T follicular helper cell (primary cell): ENCODE results near the gene CABLES2.
A peak's percentile ranks its signal among the peaks of the same experiment; 100 is the strongest.
"Not testable (repeated sequence)": the region's sequence is repeated elsewhere in the genome, so short reads cannot be mapped to it uniquely, and the experiment has no call there.

ENCODE experiments used
- DNase-seq: peaks from one replicate; pipeline ENCODE4 v3.0.0-alpha.2; 2020; ENCODE audit warnings: low read depth

The CABLES2 gene

DNA sequence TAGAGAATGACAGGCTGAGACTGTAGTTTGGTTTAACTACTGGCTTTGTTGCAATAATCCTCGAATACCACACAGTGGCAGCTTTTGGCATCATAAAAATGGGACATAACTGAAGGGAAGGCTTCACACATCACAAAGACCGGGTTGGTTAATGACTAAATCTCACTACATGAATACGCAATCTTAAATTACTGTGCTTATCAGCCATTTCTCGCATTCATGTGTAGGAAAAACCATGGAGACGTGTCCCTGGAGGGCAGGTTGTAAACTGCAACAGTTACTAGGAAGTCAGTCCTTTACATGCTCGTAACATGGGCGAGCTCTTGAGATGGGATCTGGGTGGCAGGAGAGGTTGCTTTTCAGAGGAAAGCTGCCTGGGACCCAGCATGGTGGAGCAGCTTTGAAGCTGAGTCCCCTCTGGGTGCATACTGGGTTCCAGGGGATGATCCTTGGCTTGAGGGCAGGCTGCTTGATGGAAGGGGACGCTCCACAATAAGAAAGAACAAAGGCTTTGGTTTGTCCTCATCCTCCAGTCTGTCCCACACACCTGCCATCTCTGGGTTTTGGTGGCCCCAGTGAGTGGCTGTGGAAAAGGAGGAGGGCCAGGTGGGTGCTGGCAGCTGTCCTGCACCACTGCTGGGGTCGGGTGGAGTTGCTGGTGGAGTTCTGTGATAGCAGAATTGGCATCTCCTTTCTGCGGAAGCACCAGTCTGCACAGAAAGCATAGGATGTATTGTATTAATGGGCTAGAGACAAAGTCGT is 18.1 kb downstream of the CABLES2 start:
- no peak for DNase-seq

- DNase-seq = no peak
These were observed 19.0 kb downstream of the CABLES2 start for GRCh38 chr20:62387933-62388635.

DNA sequence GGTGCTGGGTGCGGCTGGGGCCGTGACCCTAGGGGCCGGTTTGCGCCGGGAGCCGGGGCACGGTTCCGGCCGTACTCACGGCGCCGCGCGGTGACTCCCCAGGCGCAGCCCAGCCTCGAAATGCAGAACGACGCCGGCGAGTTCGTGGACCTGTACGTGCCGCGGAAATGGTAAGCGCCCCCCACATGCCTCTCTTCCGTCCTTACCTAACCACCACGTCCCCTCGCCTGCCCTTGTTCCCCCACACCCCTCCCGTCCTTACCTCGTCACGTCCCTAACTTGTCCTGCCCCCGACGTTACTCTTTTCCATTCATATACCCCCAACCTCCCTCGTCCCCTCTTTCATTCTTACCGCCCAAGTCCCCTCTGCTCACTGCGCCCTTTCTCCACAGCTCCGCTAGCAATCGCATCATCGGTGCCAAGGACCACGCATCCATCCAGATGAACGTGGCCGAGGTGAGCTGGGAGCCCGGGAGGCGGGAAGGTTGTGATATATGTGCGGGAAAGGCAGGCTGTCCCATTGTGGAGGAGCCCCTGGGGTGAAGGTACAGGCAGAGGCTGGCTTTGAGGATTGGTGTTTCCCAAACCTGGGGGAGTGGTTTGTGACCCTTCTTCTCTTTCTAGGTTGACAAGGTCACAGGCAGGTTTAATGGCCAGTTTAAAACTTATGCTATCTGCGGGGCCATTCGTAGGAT is 19.7 kb downstream of the CABLES2 start:
- no peak for DNase-seq

- DNase-seq = peak; percentile 91
These were observed 20.5 kb downstream of the CABLES2 start, which contains the start of gene RPS21 for GRCh38 chr20:62386383-62387218. Gene RPS21 (plus strand): TSS chr20:62387103. CDS start chr20:62387339, 236 bp downstream.

DNA sequence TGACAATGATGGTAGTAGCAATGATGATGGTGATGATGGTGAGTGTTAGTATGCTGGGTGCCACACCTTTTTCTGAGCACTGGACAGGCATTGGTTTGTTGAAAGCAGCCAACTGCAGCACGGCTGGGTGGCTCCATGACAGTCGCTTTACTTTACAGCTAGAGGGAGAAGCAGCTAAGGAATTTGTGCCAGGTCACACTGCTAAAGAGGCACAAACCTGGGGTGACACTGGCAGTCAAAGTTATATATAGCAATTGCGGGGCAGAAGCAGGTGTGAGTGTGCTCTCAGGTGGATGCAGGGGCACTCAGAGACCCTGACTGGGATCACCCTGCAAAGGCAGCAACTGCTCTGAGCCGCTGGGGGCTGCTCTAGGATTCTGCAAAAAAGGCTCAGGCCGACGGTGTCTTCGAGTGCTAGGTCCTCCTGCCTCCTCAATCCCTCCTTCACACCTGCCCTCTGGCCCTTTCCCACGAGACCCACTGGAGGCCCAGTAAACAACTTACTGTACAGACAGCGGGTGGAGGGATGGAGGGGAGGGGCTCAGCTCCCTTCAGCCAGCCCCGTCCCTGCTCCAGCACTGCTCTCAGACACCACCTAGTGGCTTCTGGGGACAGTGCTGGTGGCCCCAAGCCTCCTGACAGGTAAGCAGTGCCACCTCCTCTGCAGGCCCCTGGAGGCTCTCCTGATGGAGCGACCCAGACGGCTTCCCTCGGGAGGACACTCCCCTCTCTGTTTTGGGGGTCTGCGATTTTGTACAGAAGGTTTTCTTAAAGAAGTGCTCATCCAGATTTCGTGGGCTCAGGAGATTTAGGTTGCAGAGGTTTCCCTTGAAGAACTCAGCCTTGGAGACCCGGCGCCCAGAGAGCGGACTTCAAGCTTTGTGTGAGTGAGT is 24.5 kb downstream of the CABLES2 start:
- peak; percentile 73 for DNase-seq

GRCh38 chr20:62381842-62382241 is 25.2 kb downstream of the CABLES2 start:
- no peak for DNase-seq

GRCh38 chr20:62381202-62381797 is 25.8 kb downstream of the CABLES2 start:
- DNase-seq = no peak

DNA sequence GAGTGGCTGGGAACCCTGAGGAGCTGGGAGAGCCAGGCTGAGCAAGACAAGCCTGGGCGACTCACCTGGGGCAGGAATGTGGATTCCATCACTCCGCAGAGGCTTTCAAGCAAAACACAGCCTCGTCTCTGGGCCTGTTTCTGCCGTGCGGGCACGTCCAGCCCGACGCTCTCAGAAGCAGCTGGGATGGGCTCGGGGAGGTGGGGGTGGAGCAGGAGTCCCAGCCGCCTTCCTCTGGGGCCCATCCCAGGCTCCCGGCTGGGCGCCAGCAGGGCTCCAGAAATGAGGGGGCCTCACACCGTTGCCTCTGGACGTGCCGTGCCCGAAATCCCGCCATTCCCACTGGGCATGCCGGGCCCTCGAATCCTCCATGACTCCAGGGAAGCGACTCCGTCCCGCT is 28.9 kb downstream of the CABLES2 start:
- DNase-seq = no peak

GRCh38 chr20:62377615-62378178 is 29.4 kb downstream of the CABLES2 start:
- DNase-seq = no peak

- no peak for DNase-seq
These were observed 30.0 kb downstream of the CABLES2 start for GRCh38 chr20:62377064-62377461.

DNA sequence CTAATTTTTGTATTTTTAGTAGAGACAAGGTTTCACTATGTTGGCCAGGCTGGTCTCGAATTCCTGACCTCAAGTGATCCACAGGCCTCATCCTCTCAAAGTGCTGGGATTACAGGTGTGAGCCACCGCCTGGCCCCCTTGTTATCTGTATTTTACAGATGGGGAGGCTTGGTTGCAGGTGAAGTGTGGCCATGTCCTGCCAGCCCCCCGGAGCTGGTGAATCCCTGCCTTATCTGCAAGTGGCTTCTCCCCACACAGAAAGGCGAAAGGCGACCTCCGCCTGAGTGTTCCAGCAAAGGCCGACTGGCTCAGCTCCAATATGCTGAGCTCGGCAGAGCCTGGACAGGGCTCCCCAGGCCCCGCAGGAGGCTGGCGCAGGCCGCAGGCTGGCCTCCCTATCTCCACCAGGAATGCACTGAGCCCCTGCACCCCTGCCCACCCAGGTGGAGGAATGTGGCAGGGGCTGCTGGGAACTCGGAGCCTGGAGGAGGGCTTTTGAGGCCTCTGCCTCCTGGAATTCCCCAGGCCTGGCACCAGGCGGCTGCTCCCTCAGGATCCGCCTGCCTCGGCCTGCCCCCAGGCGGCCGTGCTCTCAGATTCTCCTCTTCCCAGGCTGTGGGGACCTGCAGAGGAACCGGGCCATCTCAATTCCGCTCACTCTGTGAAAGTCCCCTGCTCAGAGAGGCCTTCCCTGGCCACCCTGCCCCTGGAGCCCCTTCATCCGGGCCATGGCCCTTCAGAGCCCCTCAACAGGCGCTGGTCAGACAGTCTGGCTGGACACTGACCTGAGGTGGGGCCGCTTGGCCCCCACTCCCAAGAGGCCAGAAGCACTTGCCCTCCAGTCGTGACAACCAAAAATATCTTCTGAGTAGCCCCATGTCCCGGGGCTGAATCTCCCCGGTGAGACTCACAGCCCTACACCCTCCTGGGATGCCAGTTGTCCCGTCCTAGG is 30.7 kb downstream of the CABLES2 start:
- no peak for DNase-seq

GRCh38 chr20:62374331-62375152 is 32.5 kb downstream of the CABLES2 start:
- no peak for DNase-seq

GRCh38 chr20:62373631-62374179 is 33.4 kb downstream of the CABLES2 start:
- DNase-seq = not testable (repeated sequence)

DNA sequence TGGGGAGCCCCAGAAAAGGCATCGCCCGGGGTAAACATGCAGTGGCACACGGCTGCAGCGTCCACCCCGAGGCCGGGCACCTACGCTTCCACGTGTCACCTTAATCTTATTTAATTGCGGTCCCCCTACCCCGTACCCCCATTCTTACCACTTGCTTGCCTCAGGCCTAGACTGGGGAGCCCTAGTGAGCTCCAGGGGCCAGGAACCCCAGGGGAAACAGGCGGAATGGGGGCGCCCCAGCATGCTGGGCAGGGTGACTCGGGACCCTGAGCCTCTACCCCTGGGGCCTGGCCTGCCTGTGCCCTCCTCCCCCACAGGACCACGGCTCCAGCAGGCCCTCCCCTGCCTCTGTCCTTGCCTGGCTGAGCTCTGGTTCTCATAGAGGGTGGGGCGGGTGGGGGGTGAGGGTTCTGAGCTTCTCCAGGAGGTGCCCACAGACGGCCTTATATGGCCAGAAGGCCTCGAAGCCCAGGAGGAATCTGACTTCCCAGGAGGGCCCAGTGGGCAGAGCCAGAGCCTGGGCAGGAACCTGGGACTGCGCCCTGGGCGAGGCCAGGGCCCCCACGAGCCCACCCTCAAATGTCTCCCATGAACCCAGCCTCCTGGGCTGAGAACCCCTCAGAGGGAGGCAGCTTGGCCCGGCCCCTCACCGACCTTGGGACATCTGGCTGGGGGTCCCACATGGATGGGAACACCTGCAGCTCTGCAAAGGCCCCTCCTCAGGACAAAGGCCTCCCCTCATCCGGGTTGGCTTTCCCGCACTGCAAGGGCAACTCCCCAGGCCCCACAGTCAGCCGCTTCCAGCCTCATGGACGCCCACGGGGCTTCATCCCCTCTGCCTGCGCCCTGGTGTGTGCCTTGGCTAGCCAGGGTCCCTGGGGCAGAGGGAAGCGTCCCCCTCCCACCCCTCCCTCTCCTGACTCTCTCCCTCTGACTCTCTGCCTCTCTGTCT is 34.8 kb downstream of the CABLES2 start:
- no peak for DNase-seq

DNA sequence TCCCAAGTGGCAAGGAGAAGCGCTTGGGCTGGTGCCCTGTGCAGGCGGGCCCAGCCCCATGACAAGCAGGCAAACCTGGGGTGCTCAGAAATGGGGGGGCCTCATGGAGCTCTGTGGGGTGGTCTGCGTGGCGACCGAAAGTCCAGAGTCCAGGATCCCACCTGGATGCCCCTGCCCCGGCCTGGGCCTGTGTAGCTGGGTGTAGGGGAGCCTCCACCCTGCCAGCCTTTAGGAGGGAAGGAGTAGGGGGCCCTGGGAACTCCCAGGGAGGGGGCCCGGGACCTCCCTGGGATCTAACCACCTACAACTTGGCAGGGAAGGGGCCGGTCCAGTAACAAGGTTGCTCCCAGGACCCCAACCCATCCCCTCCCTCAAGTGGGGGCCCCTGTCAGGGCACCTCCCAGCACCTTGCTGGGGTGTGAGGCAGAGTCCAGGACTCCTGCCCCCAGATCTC is 35.5 kb downstream of the CABLES2 start:
- no peak for DNase-seq

- no peak for DNase-seq
These were observed 36.1 kb downstream of the CABLES2 start for GRCh38 chr20:62370807-62371587.
